A549 (cell line): ENCODE results near the gene ISG15.

Source experiments
- CEBPB ChIP-seq, 2 experiments: fragments of >200 bp in 1 of 2; sonication (Bioruptor Twin) in 1 of 2; formaldehyde crosslinking in 1 of 2; IDR thresholded peaks; 2 replicates each; pipeline ENCODE4 v1.6.1; 2012 to 2016
- CHD4 ChIP-seq: fragments of 200-600 bp; sonication (generic); IDR thresholded peaks from 2 replicates; pipeline ENCODE4 v1.6.1; 2016; ENCODE audit warnings: antibody characterized with exemption, mild to moderate bottlenecking, borderline replicate concordance
- EHMT2 ChIP-seq: fragments of 200-600 bp; sonication (generic); IDR thresholded peaks from 2 replicates; pipeline ENCODE4 v1.6.1; 2016; ENCODE audit warnings: antibody characterized with exemption, low read depth, mild to moderate bottlenecking, moderate library complexity
- HDAC2 ChIP-seq: fragments of 200-600 bp; sonication (generic); IDR thresholded peaks from 2 replicates; pipeline ENCODE4 v1.6.1; 2016
- MYC ChIP-seq: IDR thresholded peaks from 2 replicates; pipeline ENCODE4 v1.6.1; 2012; ENCODE audit warnings: mild to moderate bottlenecking, inconsistent platforms, low read length, improper control_type of control experiment, borderline replicate concordance
- POLR2A ChIP-seq: IDR thresholded peaks from 2 replicates; pipeline ENCODE4 v1.6.1; 2012; ENCODE audit warnings: mild to moderate bottlenecking, low read length
- RNF2 ChIP-seq: fragments of 200-600 bp; sonication (generic); IDR thresholded peaks from 2 replicates; pipeline ENCODE4 v1.6.1; 2016; ENCODE audit warnings: low read depth, mild to moderate bottlenecking, antibody characterized with exemption, moderate library complexity, borderline replicate concordance
- SMC3 ChIP-seq: fragments of >200 bp; sonication (Bioruptor Twin); formaldehyde crosslinking; IDR thresholded peaks from 3 replicates; pipeline ENCODE4 v1.6.1; 2018; ENCODE audit warnings: inconsistent platforms
- SREBF2 ChIP-seq: fragments of 450-650 bp; IDR thresholded peaks from 2 replicates; pipeline ENCODE4 v1.6.1; 2014; ENCODE audit warnings: mild to moderate bottlenecking, moderate library complexity
- TF ChIP-seq, protein P1 (sequence below): fragments of >200 bp; sonication (Bioruptor Twin); formaldehyde crosslinking; IDR thresholded peaks from 3 replicates; pipeline ENCODE4 v1.5.1; 2016
- TF ChIP-seq, protein P2 (sequence below): fragments of 200-600 bp; sonication (generic); IDR thresholded peaks from 2 replicates; pipeline ENCODE4 v1.6.1; 2016; ENCODE audit warnings: antibody characterized with exemption, mild to moderate bottlenecking, moderate library complexity
- TF ChIP-seq, protein P3 (sequence below): IDR thresholded peaks from 2 replicates; pipeline ENCODE4 v1.6.1; 2012
- TF ChIP-seq, protein P4 (sequence below): IDR thresholded peaks from 2 replicates; pipeline ENCODE4 v1.6.1; 2012; ENCODE audit warnings: low read depth, borderline replicate concordance
- TF ChIP-seq, protein P5 (sequence below): fragments of 450-650 bp; IDR thresholded peaks from 2 replicates; pipeline ENCODE4 v1.6.1; 2014; ENCODE audit warnings: antibody characterized with exemption

DNA sequence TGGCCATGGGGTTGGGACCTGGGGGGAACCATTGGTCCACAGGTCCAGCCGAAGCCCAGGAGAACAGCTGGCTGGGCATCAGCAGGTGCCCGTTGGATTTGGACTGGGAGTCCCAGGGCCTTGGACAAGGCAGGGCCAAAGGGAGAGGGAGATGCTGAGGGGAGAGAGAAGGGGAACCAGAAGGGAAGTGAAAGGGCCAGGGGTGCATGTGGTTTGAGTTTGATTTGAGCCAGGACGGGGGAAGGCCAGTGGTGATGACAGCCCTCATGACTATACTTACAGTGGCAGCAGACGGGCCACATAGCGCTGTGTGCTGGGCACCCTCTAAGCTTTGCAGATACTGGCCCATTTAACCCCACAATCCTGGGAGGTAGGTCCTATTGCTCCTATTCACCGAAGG is 25.4 kb downstream of the ISG15 start:
- TF ChIP-seq, protein P1, sequence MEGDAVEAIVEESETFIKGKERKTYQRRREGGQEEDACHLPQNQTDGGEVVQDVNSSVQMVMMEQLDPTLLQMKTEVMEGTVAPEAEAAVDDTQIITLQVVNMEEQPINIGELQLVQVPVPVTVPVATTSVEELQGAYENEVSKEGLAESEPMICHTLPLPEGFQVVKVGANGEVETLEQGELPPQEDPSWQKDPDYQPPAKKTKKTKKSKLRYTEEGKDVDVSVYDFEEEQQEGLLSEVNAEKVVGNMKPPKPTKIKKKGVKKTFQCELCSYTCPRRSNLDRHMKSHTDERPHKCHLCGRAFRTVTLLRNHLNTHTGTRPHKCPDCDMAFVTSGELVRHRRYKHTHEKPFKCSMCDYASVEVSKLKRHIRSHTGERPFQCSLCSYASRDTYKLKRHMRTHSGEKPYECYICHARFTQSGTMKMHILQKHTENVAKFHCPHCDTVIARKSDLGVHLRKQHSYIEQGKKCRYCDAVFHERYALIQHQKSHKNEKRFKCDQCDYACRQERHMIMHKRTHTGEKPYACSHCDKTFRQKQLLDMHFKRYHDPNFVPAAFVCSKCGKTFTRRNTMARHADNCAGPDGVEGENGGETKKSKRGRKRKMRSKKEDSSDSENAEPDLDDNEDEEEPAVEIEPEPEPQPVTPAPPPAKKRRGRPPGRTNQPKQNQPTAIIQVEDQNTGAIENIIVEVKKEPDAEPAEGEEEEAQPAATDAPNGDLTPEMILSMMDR: no peak
- TF ChIP-seq SREBF2: no peak
- TF ChIP-seq, protein P2, sequence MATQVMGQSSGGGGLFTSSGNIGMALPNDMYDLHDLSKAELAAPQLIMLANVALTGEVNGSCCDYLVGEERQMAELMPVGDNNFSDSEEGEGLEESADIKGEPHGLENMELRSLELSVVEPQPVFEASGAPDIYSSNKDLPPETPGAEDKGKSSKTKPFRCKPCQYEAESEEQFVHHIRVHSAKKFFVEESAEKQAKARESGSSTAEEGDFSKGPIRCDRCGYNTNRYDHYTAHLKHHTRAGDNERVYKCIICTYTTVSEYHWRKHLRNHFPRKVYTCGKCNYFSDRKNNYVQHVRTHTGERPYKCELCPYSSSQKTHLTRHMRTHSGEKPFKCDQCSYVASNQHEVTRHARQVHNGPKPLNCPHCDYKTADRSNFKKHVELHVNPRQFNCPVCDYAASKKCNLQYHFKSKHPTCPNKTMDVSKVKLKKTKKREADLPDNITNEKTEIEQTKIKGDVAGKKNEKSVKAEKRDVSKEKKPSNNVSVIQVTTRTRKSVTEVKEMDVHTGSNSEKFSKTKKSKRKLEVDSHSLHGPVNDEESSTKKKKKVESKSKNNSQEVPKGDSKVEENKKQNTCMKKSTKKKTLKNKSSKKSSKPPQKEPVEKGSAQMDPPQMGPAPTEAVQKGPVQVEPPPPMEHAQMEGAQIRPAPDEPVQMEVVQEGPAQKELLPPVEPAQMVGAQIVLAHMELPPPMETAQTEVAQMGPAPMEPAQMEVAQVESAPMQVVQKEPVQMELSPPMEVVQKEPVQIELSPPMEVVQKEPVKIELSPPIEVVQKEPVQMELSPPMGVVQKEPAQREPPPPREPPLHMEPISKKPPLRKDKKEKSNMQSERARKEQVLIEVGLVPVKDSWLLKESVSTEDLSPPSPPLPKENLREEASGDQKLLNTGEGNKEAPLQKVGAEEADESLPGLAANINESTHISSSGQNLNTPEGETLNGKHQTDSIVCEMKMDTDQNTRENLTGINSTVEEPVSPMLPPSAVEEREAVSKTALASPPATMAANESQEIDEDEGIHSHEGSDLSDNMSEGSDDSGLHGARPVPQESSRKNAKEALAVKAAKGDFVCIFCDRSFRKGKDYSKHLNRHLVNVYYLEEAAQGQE: no peak
- TF ChIP-seq, protein P3, sequence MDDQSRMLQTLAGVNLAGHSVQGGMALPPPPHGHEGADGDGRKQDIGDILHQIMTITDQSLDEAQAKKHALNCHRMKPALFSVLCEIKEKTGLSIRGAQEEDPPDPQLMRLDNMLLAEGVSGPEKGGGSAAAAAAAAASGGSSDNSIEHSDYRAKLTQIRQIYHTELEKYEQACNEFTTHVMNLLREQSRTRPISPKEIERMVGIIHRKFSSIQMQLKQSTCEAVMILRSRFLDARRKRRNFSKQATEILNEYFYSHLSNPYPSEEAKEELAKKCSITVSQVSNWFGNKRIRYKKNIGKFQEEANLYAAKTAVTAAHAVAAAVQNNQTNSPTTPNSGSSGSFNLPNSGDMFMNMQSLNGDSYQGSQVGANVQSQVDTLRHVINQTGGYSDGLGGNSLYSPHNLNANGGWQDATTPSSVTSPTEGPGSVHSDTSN: no peak
- TF ChIP-seq POLR2A: no peak
- no peak for TF ChIP-seq RNF2
- TF ChIP-seq SMC3: no peak
- no peak for TF ChIP-seq EHMT2
- TF ChIP-seq, protein P4, sequence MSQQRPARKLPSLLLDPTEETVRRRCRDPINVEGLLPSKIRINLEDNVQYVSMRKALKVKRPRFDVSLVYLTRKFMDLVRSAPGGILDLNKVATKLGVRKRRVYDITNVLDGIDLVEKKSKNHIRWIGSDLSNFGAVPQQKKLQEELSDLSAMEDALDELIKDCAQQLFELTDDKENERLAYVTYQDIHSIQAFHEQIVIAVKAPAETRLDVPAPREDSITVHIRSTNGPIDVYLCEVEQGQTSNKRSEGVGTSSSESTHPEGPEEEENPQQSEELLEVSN: no peak
- no peak for TF ChIP-seq CHD4
- TF ChIP-seq HDAC2: no peak
- TF ChIP-seq CEBPB (IDR thresholded peaks at IDR 0.05): no peak
- TF ChIP-seq, protein P5, sequence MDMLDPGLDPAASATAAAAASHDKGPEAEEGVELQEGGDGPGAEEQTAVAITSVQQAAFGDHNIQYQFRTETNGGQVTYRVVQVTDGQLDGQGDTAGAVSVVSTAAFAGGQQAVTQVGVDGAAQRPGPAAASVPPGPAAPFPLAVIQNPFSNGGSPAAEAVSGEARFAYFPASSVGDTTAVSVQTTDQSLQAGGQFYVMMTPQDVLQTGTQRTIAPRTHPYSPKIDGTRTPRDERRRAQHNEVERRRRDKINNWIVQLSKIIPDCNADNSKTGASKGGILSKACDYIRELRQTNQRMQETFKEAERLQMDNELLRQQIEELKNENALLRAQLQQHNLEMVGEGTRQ: no peak
- no peak for TF ChIP-seq MYC
